Measurements from ENCODE around the gene ELF4. TPM values are rescaled to one million over a fixed set of nuclear protein-coding genes. Genes with fewer than 3 reads are reported as not detected.

The ELF4 gene
- total and polyA plus RNA-seq, 4 experiments from 2014 or later, result 7.4 to 31.3 (median 24.2) TPM

- Mint-ChIP-seq H3K27ac (peak overlapping the region in 5 of 7 donors; percentile 41 to 63 (median 56)), H3K4me3 (peak overlapping the region; percentile 55 to 80 (median 74)), H3K36me3 (peaks cover 4 to 5% of the 10 kb centered on the region in 2 donors), H3K27me3 (no peaks in the 10 kb centered on the region), H3K4me1 (peaks cover 8 to 27% (median 19%) of the 10 kb centered on the region in 4 donors), H3K9me3 (no peaks in the 10 kb centered on the region)
- DNase-seq, result peak; percentile 64 to 76 (median 71)
- H3K4me1 ChIP-seq (ENCODE audit: insufficient read depth, low read length), result peaks cover 21% of the 10 kb centered on the region
- no peaks in the 10 kb centered on the region for H3K36me3 ChIP-seq (ENCODE audit: insufficient read depth, low read length)
- peak overlapping the region; percentile 21 for H3K27ac ChIP-seq (ENCODE audit: low read depth, low read length)
- ChIA-PET CTCF (ENCODE audit: partially characterized antibody) (interaction anchor here (1.0 to 10.4 kb wide), 14 partner anchors 10 to 71 kb away, joined by 3 to 163 read pairs (median 8); partner anchors contain the start of genes ELF4 and RAB33A), POLR2A (ENCODE audit: partially characterized antibody) (interaction anchor here (0.8 to 5.2 kb wide), 8 partner anchors 26 to 44 kb away, joined by 3 to 66 read pairs (median 5); no protein-coding TSS in a partner anchor)
- no peaks in the 10 kb centered on the region for H3K9me3 ChIP-seq (ENCODE audit: control insufficient read depth in 1 of 2, low read length in 2 of 2)
- no peaks in the 10 kb centered on the region for H3K27me3 ChIP-seq (ENCODE audit: insufficient read depth, low read length)
- H3K4me3 ChIP-seq (ENCODE audit: low read length in 2 of 2), result peak overlapping the region in 1 of 2 donors; percentile 38
- intact Hi-C loops (cut with micrococcal nuclease), result loop anchor here (1.0 kb wide), 3 partner anchors 29 to 71 kb away; no protein-coding TSS in a partner anchor
Measured at GRCh38 chrX:130120746-130121504, 10.6 kb upstream of the ELF4 start.

GRCh38 chrX:130120321-130120731 is 10.0 kb upstream of the ELF4 start:
- Histone ChIP-seq H3K27me3 (ENCODE audit: insufficient read depth, low read length) (no peaks in the 10 kb centered on the region), H3K36me3 (ENCODE audit: insufficient read depth, low read length) (no peaks in the 10 kb centered on the region), H3K9me3 (ENCODE audit: control insufficient read depth in 1 of 2, low read length in 2 of 2) (no peaks in the 10 kb centered on the region), H3K4me3 (ENCODE audit: low read length in 2 of 2) (peak overlapping the region in 1 of 2 donors; percentile 38), H3K4me1 (ENCODE audit: insufficient read depth, low read length) (peaks cover 21% of the 10 kb centered on the region), H3K27ac (ENCODE audit: low read depth, low read length) (peak overlapping the region; percentile 21)
- Mint-ChIP-seq H3K9me3 (no peaks in the 10 kb centered on the region), H3K27ac (peak overlapping the region in 4 of 7 donors; percentile 73 to 82 (median 80)), H3K4me1 (peaks cover 9 to 27% (median 19%) of the 10 kb centered on the region in 4 donors), H3K4me3 (peak overlapping the region; percentile 48 to 80 (median 74)), H3K36me3 (peaks cover 4 to 5% of the 10 kb centered on the region in 2 donors), H3K27me3 (no peaks in the 10 kb centered on the region)
- ChIA-PET CTCF (ENCODE audit: partially characterized antibody) (interaction anchor here (1.0 to 10.4 kb wide), 14 partner anchors 11 to 194 kb away, joined by 3 to 163 read pairs (median 8); partner anchors contain the start of genes ELF4 and RAB33A), POLR2A (ENCODE audit: partially characterized antibody) (interaction anchor here (1.0 to 5.2 kb wide), 6 partner anchors 33 to 42 kb away, joined by 3 to 66 read pairs (median 5); no protein-coding TSS in a partner anchor)
- intact Hi-C loops (cut with micrococcal nuclease), result loop anchor here (1.0 kb wide), 2 partner anchors 28 to 38 kb away; no protein-coding TSS in a partner anchor
- DNase-seq, result peak in 1 of 5 donors; percentile 42

GRCh38 chrX:130119312-130119898 is 9.1 kb upstream of the ELF4 start:
- H3K27ac Mint-ChIP-seq, result peak overlapping the region in 5 of 7 donors; percentile 10 to 83 (median 73)

GRCh38 chrX:130118441-130119311 is 8.4 kb upstream of the ELF4 start:
- no peaks in the 10 kb centered on the region for H3K27me3 ChIP-seq (ENCODE audit: insufficient read depth, low read length)

More at GRCh38 chrX:130119312-130119898, 9.1 kb upstream of the ELF4 start:
- peaks cover 9 to 27% (median 19%) of the 10 kb centered on the region in 4 donors for H3K4me1 Mint-ChIP-seq
- peak overlapping the region in 7 of 8 donors; percentile 25 to 78 (median 61) for H3K4me3 Mint-ChIP-seq
- Histone ChIP-seq H3K4me1 (ENCODE audit: insufficient read depth, low read length) (peaks cover 21% of the 10 kb centered on the region), H3K27me3 (ENCODE audit: insufficient read depth, low read length) (no peaks in the 10 kb centered on the region), H3K9me3 (ENCODE audit: control insufficient read depth in 1 of 2, low read length in 2 of 2) (no peaks in the 10 kb centered on the region), H3K27ac (ENCODE audit: low read depth, low read length) (no peak overlapping the region), H3K36me3 (ENCODE audit: insufficient read depth, low read length) (no peaks in the 10 kb centered on the region), H3K4me3 (ENCODE audit: low read length in 2 of 2) (no peak overlapping the region)
- no peak for DNase-seq
- no peaks in the 10 kb centered on the region for H3K9me3 Mint-ChIP-seq
- ChIA-PET CTCF (ENCODE audit: partially characterized antibody) (interaction anchor here (0.7 to 10.4 kb wide), 13 partner anchors 10 to 194 kb away, joined by 3 to 163 read pairs (median 6); partner anchors contain the start of gene ELF4), POLR2A (ENCODE audit: partially characterized antibody) (interaction anchor here (0.9 to 5.2 kb wide), 7 partner anchors 9 to 53 kb away, joined by 3 to 66 read pairs (median 4); partner anchors contain the start of genes AIFM1, ELF4 and RAB33A)
- H3K36me3 Mint-ChIP-seq, result peaks cover 0 to under 1% of the 10 kb centered on the region in 2 donors
- no peaks in the 10 kb centered on the region for H3K27me3 Mint-ChIP-seq
- intact Hi-C loops (cut with micrococcal nuclease), result no loop called here

GRCh38 chrX:130117166-130117565 is 6.9 kb upstream of the ELF4 start:
- Mint-ChIP-seq H3K9me3 (no peaks in the 10 kb centered on the region), H3K4me1 (peaks cover 11 to 27% (median 19%) of the 10 kb centered on the region in 4 donors), H3K27ac (peak overlapping the region in 1 of 7 donors; percentile 6), H3K4me3 (no peak overlapping the region), H3K36me3 (no peaks in the 10 kb centered on the region), H3K27me3 (no peaks in the 10 kb centered on the region)
- Histone ChIP-seq H3K27me3 (ENCODE audit: insufficient read depth, low read length) (no peaks in the 10 kb centered on the region), H3K36me3 (ENCODE audit: insufficient read depth, low read length) (no peaks in the 10 kb centered on the region), H3K4me3 (ENCODE audit: low read length in 2 of 2) (no peak overlapping the region), H3K9me3 (ENCODE audit: control insufficient read depth in 1 of 2, low read length in 2 of 2) (no peaks in the 10 kb centered on the region), H3K27ac (ENCODE audit: low read depth, low read length) (no peak overlapping the region), H3K4me1 (ENCODE audit: insufficient read depth, low read length) (peaks cover 21% of the 10 kb centered on the region)
- POLR2A ChIA-PET (ENCODE audit: partially characterized antibody), result no interaction called here
- DNase-seq, result no peak
- intact Hi-C loops (cut with micrococcal nuclease), result no loop called here
- CTCF ChIA-PET (ENCODE audit: partially characterized antibody), result interaction anchor here (0.6 to 10.4 kb wide), 4 partner anchors 8 to 75 kb away, joined by 3 to 163 read pairs (median 61); no protein-coding TSS in a partner anchor

More at GRCh38 chrX:130118441-130119311, 8.4 kb upstream of the ELF4 start:
- DNase-seq, result peak in 1 of 5 donors; percentile 53
- H3K4me3 ChIP-seq (ENCODE audit: low read length in 2 of 2), result no peak overlapping the region
- Mint-ChIP-seq H3K27ac (peak overlapping the region; percentile 31 to 92 (median 61)), H3K36me3 (no peaks in the 10 kb centered on the region), H3K27me3 (no peaks in the 10 kb centered on the region), H3K9me3 (no peaks in the 10 kb centered on the region), H3K4me1 (peaks cover 9 to 27% (median 19%) of the 10 kb centered on the region in 4 donors), H3K4me3 (peak overlapping the region in 7 of 8 donors; percentile 15 to 78 (median 72))
- intact Hi-C loops (cut with micrococcal nuclease), result no loop called here
- ChIA-PET CTCF (ENCODE audit: partially characterized antibody) (interaction anchor here (0.7 to 10.4 kb wide), 11 partner anchors 9 to 157 kb away, joined by 3 to 163 read pairs (median 6); partner anchors contain the start of gene ELF4), POLR2A (ENCODE audit: partially characterized antibody) (interaction anchor here (0.9 to 5.2 kb wide), 7 partner anchors 9 to 54 kb away, joined by 3 to 66 read pairs (median 4); partner anchors contain the start of genes AIFM1, ELF4 and RAB33A)
- H3K9me3 ChIP-seq (ENCODE audit: control insufficient read depth in 1 of 2, low read length in 2 of 2), result no peaks in the 10 kb centered on the region
- peaks cover 21% of the 10 kb centered on the region for H3K4me1 ChIP-seq (ENCODE audit: insufficient read depth, low read length)
- H3K27ac ChIP-seq (ENCODE audit: low read depth, low read length), result no peak overlapping the region
- no peaks in the 10 kb centered on the region for H3K36me3 ChIP-seq (ENCODE audit: insufficient read depth, low read length)

All from CD4-positive, alpha-beta memory T cell (primary cell).